Erythroblast (primary cell): ENCODE results near the gene ATRIP.

Source experiments
- GATA1 ChIP-seq: IDR thresholded peaks from 2 replicates; pipeline ENCODE4 v1.6.1; 2011; ENCODE audit warnings: low read depth, mild to moderate bottlenecking, control low read depth, low read length, moderate library complexity
- POLR2A ChIP-seq: IDR thresholded peaks from 2 replicates; pipeline ENCODE4 v1.6.1; 2011; ENCODE audit warnings: mild to moderate bottlenecking, low read length

DNA sequence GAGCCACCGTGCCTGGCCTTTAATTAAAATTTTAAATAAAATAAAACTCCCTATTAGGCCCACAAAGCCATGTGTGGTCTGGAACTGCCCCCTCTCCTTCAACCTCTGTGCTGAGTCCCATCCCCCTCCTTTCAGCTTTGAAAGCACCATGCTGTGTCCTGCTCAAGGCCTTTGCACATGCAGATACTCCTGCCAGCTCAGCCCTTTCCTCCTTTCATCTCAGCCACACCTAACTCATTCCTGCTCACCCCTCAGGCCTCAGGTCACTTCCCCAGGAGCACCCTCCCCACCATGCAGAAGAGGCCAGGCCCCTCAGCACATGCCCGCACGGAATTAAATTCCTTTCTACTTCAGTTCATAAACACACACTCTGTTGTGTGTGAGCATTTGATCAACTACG lies 28.1 kb downstream of the ATRIP start:
- no peak for TF ChIP-seq POLR2A
- no peak for TF ChIP-seq GATA1
